GM21526 (cell line): ENCODE measurements around the gene RGS6.

Source experiments
- ATAC-seq: cut with Tn5 transposase; IDR thresholded peaks from one replicate; pipeline ENCODE4 v1.9.1; 2021; ENCODE audit warnings: moderate library complexity; ENCODE audit not compliant: unreplicated experiment, low FRiP score

RGS6 gene

GRCh38 chr14:72008666-72009065, 76.4 kb downstream of the RGS6 start:
- no peak for ATAC-seq

GRCh38 chr14:72010474-72010873, 78.2 kb downstream of the RGS6 start:
- no peak for ATAC-seq

- no peak for ATAC-seq
Measured at GRCh38 chr14:72013721-72014345, 81.6 kb downstream of the RGS6 start.

GRCh38 chr14:72014486-72014885, 82.3 kb downstream of the RGS6 start:
- ATAC-seq: no peak

- ATAC-seq: no peak
Measured at GRCh38 chr14:72017290-72017689, 85.1 kb downstream of the RGS6 start.

GRCh38 chr14:72023128-72024042, 91.2 kb downstream of the RGS6 start:
- no peak for ATAC-seq

- no peak for ATAC-seq
Measured at GRCh38 chr14:72024043-72024407, 91.8 kb downstream of the RGS6 start.

GRCh38 chr14:72024504-72024903, 92.3 kb downstream of the RGS6 start:
- no peak for ATAC-seq

GRCh38 chr14:72026536-72026935, 94.3 kb downstream of the RGS6 start:
- ATAC-seq: no peak

- no peak for ATAC-seq
Measured at GRCh38 chr14:72027061-72027460, 94.8 kb downstream of the RGS6 start.

GRCh38 chr14:72033365-72033764, 101.1 kb downstream of the RGS6 start:
- no peak for ATAC-seq

GRCh38 chr14:72040528-72040927, 108.3 kb downstream of the RGS6 start:
- no peak for ATAC-seq

GRCh38 chr14:72045271-72045670, 113.0 kb downstream of the RGS6 start:
- no peak for ATAC-seq

GRCh38 chr14:72045885-72046284, 113.7 kb downstream of the RGS6 start:
- ATAC-seq: no peak

GRCh38 chr14:72049462-72049861, 117.2 kb downstream of the RGS6 start:
- ATAC-seq: no peak

- ATAC-seq: no peak
Measured at GRCh38 chr14:72052356-72052755, 120.1 kb downstream of the RGS6 start.

- no peak for ATAC-seq
Measured at GRCh38 chr14:72053651-72054050, 121.4 kb downstream of the RGS6 start.

- no peak for ATAC-seq
Measured at GRCh38 chr14:72054911-72055310, 122.7 kb downstream of the RGS6 start.

GRCh38 chr14:72057701-72058285, 125.6 kb downstream of the RGS6 start:
- ATAC-seq: no peak

GRCh38 chr14:72060460-72060859, 128.2 kb downstream of the RGS6 start:
- no peak for ATAC-seq

GRCh38 chr14:72060917-72061316, 128.7 kb downstream of the RGS6 start:
- ATAC-seq: no peak

- no peak for ATAC-seq
Measured at GRCh38 chr14:72061718-72062117, 129.5 kb downstream of the RGS6 start.
